Pancreas (tissue), 10 donors: Measurements from ENCODE around the gene HID1. TPM values are rescaled to one million over a fixed set of nuclear protein-coding genes. Genes with fewer than 3 reads are reported as not detected.

Source experiments
- ATAC-seq, 4 donors: fragments of 200-7000 bp; cut with Tn5 transposase; one replicate each; pipeline versions ENCODE4 v1.8.0 to v1.9.1; 2020; ENCODE audit warnings: mild to moderate bottlenecking in 4 of 4, moderate library complexity in 4 of 4
- DNase-seq, 6 donors: peaks; one replicate each; pipeline ENCODE4 v3.0.0-alpha.2; 2020
- FAIRE-seq: peaks from 2 replicates; lab custom pipeline; 2012; peaks lifted over from hg19 to GRCh38; lab: Jason Lieb, UNC
- H3K27ac ChIP-seq, 4 donors: fragments of 200-600 bp; sonication (generic); 1 replicate in 3 of 4; 2 replicates in 1 of 4; pipeline versions ENCODE4 v1.5.0 to v1.8.0; 2020
- H3K27me3 ChIP-seq, 4 donors: fragments of 200-600 bp; one replicate each; pipeline ENCODE4 v1.8.0; 2021
- H3K36me3 ChIP-seq, 3 donors: fragments of 200-600 bp; sonication (generic) in 1 of 3; one replicate each; pipeline versions ENCODE4 v1.5.0 to v1.8.0; 2020 to 2021
- H3K4me1 ChIP-seq, 3 donors: fragments of 200-600 bp; one replicate each; pipeline ENCODE4 v1.8.0; 2021
- H3K4me3 ChIP-seq, 4 donors: fragments of 200-600 bp; sonication (generic) in 2 of 4; one replicate each; pipeline versions ENCODE4 v1.5.0 to v1.8.0; 2020 to 2021
- H3K9me3 ChIP-seq, 4 donors: fragments of 200-600 bp; one replicate each; pipeline ENCODE4 v1.8.0; 2021
- WGBS, 2 donors: extraction: QIAGEN DNeasy Blood & Tissue Kit; methylation state at CpG; one replicate each; pipeline ENCODE4 v1.1.7; 2013; 5-methylcytosine and 5-hydroxymethylcytosine counted together
- intact Hi-C, 3 donors: fragments of 100-400 bp; cut with DNase I; formaldehyde crosslinking; loops; one replicate each; pipeline versions ENCODE4 v1.11.1 to v1.14.2; 2022
- polyA plus RNA-seq, 2 donors: library from polyadenylated mRNA; stranded (reverse); fragments of 200-250 nt; gene quantifications; one replicate each; pipeline ENCODE4 v1.2.3, GENCODE V29; 2013
- total RNA-seq, 6 donors: library from RNA; stranded (reverse); fragmentation: NEBNext Ultra II Directional in 4 of 6; extraction: Animal tissue kit (Norgen Biotek cat#: 25700) in 4 of 6; gene quantifications; one replicate each; pipeline versions ENCODE4 v1.2.1 to v1.2.4, GENCODE V29; 2021 to 2023
- TF ChIP-seq, protein P1 (sequence below), 4 donors: fragments of 200-600 bp; sonication (generic) in 3 of 4; IDR thresholded peaks; one replicate each; pipeline versions ENCODE4 v1.5.0 to v1.8.0; 2021; ENCODE audit warnings: antibody characterized with exemption in 4 of 4
- donor health status: healthy with polysubstance abuse.
- donor health status: DM: no; HTN: no; CAD: no; lungs with moderate emphysema.
- donor health status: DM: no; HTN: no; CAD: no.
- donor health status: control.
- donor health status: control.
- donor health status: Bipolar disorder and iron deficiency.
- donor health status: DM: yes; HTN: yes; CAD: no.
- donor health status: DM: no; HTN: no; CAD: no.
- donor health status: DM: no; HTN: no; CAD: no.
- donor health status: DM: yes; HTN: yes; CAD: no.

Gene HID1
- total and polyA plus RNA-seq, 8 donors = 76.7 to 262 (median 126) TPM

DNA sequence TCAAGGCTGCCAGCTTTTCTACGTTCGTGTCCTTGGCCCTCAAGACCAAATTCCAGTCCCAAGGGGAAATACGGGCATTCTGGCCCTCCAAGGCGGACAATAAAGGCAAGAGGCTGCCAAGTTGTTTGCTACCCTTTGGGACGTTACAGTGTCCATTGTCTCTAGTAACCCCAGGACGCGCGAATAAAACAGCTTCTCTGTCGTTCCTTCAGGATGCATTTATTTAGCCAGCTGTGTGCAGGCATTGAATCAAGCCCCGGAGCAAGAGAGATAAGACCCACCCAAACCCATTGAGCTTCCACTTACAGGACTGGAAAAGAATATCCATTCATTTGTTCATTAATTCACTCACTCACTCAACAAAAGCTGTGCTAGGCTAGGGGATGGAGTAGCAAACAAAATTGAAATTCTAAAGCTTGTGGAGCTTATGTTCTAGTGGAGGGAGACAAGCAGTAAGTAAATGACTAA lies 40.6 kb upstream of the HID1 start:
- Histone ChIP-seq H3K4me1 (peaks cover 11 to 15% (median 12%) of the 10 kb centered on the region in 3 donors), H3K9me3 (no peaks in the 10 kb centered on the region), H3K27ac (peak overlapping the region; percentile 62 to 84 (median 72)), H3K27me3 (no peaks in the 10 kb centered on the region), H3K4me3 (peak overlapping the region; percentile 71 to 91 (median 84)), H3K36me3 (no peaks in the 10 kb centered on the region)
- no peak for DNase-seq
- TF ChIP-seq, protein P1, sequence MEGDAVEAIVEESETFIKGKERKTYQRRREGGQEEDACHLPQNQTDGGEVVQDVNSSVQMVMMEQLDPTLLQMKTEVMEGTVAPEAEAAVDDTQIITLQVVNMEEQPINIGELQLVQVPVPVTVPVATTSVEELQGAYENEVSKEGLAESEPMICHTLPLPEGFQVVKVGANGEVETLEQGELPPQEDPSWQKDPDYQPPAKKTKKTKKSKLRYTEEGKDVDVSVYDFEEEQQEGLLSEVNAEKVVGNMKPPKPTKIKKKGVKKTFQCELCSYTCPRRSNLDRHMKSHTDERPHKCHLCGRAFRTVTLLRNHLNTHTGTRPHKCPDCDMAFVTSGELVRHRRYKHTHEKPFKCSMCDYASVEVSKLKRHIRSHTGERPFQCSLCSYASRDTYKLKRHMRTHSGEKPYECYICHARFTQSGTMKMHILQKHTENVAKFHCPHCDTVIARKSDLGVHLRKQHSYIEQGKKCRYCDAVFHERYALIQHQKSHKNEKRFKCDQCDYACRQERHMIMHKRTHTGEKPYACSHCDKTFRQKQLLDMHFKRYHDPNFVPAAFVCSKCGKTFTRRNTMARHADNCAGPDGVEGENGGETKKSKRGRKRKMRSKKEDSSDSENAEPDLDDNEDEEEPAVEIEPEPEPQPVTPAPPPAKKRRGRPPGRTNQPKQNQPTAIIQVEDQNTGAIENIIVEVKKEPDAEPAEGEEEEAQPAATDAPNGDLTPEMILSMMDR (IDR thresholded peaks at IDR 0.05) = no peak
- intact Hi-C loops = loop anchor here in 1 of 3 donors (10.0 kb wide), 1 partner anchor 48 kb away; no protein-coding TSS in a partner anchor
- no peak for FAIRE-seq
- WGBS, 2 donors = 1 to 2% methylated on average over 10 of the region's 10 CpGs
- ATAC-seq = no peak

DNA sequence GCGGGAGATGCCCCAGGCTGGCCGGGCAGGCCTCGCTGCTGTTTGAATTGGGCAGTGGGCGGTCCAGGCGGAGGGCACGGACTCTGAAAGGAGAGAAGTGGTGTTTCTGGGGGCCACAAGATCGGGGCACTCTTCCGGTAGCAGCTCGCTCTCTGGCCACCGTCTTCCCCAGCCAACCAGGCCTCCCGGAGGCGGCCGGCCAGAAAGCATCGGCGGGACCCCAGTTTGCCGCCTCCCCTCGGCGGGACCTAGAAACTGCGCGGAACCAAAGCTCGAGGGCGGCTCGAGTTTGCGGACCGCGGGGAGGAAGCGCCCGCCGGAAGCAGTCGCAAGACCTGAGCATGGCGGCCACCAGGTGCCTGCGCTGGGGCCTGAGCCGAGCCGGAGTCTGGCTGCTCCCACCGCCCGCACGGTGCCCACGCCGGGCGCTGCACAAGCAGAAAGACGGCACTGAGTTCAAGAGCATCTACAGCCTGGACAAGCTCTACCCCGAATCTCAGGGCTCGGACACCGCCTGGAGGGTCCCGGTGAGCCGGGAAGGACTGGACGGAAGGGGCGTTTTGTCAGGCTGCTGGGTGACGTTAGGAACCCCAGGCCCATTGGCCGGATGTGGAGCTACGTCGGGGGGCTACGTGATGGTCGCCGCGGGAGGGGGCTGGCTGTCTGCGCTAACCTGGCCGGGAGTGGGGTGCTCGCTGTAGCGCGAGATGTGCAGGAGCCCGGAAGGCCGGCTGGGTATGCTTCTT lies 40.0 kb upstream of the HID1 start, which contains the start of gene MRPL58:
MRPL58 (plus strand) TSS at position 325 of the 746 bp plus-strand sequence; CDS start at position 342, 17 bp downstream.
- Histone ChIP-seq H3K27ac (peak within 1 kb of the TSS; percentile 62 to 84 (median 72)), H3K27me3 (no peaks in the 10 kb centered on the region), H3K4me1 (peaks cover 11 to 15% (median 12%) of the 10 kb centered on the region in 3 donors), H3K4me3 (peak within 1 kb of the TSS; percentile 71 to 91 (median 84)), H3K9me3 (no peaks in the 10 kb centered on the region), H3K36me3 (no peaks in the 10 kb centered on the region)
- intact Hi-C loops = loop anchor here in 1 of 3 donors (10.0 kb wide), 1 partner anchor 48 kb away; no protein-coding TSS in a partner anchor
- FAIRE-seq (no peak), ATAC-seq (peak; percentile 93 to 97 (median 96)), DNase-seq (peak; percentile 74 to 93 (median 82))
- TF ChIP-seq, protein P1 (IDR thresholded peaks at IDR 0.05) = peak in 3 of 4 donors; percentile 28 to 47 (median 43)
- 0 to 1% methylated on average over 50 to 63 of the region's 63 CpGs for WGBS, 2 donors

DNA sequence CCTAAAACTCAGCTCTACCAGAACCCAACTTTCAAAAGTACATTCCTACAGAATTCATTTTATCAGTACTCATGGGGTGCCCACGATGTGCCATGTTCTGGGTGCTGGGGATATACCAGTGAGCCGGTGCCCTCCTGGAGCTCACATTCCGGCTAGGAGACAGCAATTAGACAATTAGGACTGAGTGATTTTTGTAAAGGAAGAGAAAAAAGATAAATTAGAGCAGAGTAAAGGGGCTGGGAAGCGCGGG lies 39.5 kb upstream of the HID1 start:
- DNase-seq (no peak), ATAC-seq (no peak), FAIRE-seq (no peak)
- Histone ChIP-seq H3K27ac (peak overlapping the region; percentile 62 to 84 (median 72)), H3K4me3 (peak overlapping the region; percentile 71 to 91 (median 84)), H3K27me3 (no peaks in the 10 kb centered on the region), H3K9me3 (no peaks in the 10 kb centered on the region), H3K36me3 (no peaks in the 10 kb centered on the region), H3K4me1 (peaks cover 11 to 15% (median 12%) of the 10 kb centered on the region in 3 donors)
- intact Hi-C loops = loop anchor here in 1 of 3 donors (10.0 kb wide), 1 partner anchor 47 kb away; no protein-coding TSS in a partner anchor
- 6 to 9% methylated on average over 5 of the region's 5 CpGs for WGBS, 2 donors
- TF ChIP-seq, protein P1 (IDR thresholded peaks at IDR 0.05) = no peak

DNA sequence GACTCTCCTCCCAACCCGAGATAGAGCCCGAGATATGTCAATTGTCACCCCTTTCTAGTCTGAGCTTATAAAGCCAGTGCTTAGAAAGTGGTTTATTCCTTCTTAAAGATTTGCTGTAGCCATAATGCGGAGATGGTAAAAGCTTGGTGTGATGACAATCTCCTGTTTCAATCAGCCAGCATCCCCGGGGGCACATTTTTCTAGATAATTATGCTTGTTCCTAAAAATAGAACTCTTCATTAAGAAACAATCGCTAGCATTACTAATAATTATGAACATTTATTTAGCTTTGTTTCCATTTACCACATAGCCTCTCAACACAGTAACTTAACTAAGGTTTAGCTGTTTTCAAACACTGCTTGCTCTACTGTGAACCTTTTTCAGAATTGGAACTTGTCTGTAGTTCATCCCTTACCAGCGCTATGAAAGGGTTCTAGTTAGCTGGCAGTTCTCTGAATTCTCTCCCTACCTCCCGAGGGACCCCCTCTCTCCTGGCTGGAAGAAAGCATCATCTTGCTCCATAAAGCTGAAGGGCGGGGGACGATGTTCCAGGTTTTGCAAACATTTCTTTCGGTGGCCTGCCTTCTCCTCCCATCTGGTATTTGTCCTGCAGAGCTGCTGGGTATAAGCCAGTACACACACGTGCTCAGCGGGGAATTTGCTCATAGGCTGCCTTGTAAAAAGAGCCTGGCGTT lies 39.0 kb upstream of the HID1 start:
- H3K4me1 ChIP-seq = peaks cover 11 to 15% (median 12%) of the 10 kb centered on the region in 3 donors
- no peaks in the 10 kb centered on the region for H3K27me3 ChIP-seq
- intact Hi-C loops = loop anchor here in 1 of 3 donors (10.0 kb wide), 1 partner anchor 47 kb away; no protein-coding TSS in a partner anchor
- H3K27ac ChIP-seq = peak overlapping the region; percentile 62 to 84 (median 72)
- peak in 4 of 6 donors; percentile 59 to 74 (median 67) for DNase-seq
- H3K36me3 ChIP-seq = no peaks in the 10 kb centered on the region
- ATAC-seq = peak; percentile 84 to 88 (median 86)
- peak overlapping the region; percentile 71 to 91 (median 84) for H3K4me3 ChIP-seq
- FAIRE-seq = no peak
- TF ChIP-seq, protein P1 (IDR thresholded peaks at IDR 0.05) = no peak
- WGBS, 2 donors = 38% methylated on average over 13 of the region's 13 CpGs
- no peaks in the 10 kb centered on the region for H3K9me3 ChIP-seq
